GF-D8 (cell line): ENCODE results near the gene HCAR3.
"Not testable (repeated sequence)": the region's sequence is repeated elsewhere in the genome, so short reads cannot be mapped to it uniquely, and the experiment has no call there.

Experiments used
- DNase-seq: peaks from one replicate; lab custom pipeline; 2025; lab: John Stamatoyannopoulos, UW

HCAR3 gene

DNA sequence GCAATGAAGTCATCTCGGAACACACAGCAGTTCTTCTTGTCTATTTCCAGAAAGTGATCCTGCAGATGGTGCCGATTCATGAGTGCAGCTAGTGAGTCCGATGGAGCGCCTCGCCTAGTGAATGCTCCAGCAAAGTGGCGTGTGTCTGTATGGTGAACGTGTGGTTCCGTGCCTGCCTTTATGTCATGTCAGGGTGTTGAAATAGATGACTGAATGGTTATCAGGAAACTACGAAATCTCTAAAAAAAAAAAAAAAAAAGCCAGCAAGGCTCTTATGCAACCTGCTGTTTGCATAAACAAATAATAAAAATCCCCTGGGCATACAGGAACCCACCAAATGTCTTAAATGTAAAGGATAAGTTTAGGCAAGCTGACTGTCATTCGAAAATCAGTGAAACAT lies at the start of gene HCAR3:
Gene HCAR3, minus strand, starts transcription at position 154 of the 400 bp plus-strand sequence. Its CDS starts 74 bp downstream, at position 80.
- DNase-seq, result peak; percentile 2

DNA sequence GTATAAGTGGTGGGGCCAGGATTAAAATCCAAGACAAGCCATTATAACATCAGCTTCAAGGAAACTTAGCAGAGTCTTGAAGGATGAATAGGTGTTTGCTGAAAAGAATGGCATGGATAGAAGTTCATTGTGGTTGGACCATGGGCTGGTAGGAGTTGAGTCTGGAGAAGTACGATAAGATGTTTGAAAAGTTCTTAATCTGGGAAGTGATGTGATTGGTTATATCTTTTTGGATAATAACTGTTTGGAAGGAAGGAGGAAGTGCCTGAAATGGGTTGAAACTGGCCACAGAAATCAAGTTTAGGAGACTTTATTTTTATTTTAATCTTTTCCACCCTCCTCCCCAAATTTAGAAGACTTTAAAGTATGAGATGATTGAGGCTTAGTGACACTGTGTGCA lies 41.0 kb upstream of the HCAR3 start:
- DNase-seq, result no peak

DNA sequence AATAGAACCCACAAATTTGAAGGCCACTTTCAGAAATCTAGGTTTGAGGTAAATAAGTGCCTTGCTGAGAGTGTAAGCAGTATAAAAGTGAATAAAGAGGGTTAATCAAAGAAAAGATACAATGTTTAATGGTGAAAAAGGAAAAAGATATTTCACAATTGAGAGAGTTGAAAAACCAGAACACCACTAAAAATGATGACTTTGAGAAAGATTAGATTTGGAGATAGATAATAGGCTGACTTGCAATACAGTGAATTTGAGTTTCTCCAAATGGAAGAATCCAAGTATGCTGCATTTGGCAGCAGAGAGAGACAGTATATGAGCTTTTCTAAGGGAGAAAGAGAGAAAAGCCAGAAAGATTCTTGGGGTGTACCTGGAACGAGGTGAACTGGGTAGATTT lies 38.2 kb upstream of the HCAR3 start:
- no peak for DNase-seq

DNA sequence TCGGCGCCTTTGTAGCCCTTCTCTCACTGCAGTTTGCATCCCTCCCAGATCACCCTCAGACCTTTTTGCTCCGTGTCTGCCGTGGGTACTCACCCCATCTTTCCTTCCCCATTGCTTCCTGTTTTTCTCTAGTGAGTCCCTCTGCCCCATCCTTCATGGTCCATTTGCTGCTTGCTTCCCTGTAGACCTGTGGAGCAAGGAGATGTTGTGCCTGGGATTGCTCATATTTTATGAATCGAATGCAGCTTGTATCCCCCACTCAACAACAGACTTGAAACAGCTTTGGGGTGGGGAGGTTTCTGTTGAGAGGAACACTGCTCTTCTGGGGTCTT lies 36.7 kb upstream of the HCAR3 start:
- DNase-seq, result no peak

DNA sequence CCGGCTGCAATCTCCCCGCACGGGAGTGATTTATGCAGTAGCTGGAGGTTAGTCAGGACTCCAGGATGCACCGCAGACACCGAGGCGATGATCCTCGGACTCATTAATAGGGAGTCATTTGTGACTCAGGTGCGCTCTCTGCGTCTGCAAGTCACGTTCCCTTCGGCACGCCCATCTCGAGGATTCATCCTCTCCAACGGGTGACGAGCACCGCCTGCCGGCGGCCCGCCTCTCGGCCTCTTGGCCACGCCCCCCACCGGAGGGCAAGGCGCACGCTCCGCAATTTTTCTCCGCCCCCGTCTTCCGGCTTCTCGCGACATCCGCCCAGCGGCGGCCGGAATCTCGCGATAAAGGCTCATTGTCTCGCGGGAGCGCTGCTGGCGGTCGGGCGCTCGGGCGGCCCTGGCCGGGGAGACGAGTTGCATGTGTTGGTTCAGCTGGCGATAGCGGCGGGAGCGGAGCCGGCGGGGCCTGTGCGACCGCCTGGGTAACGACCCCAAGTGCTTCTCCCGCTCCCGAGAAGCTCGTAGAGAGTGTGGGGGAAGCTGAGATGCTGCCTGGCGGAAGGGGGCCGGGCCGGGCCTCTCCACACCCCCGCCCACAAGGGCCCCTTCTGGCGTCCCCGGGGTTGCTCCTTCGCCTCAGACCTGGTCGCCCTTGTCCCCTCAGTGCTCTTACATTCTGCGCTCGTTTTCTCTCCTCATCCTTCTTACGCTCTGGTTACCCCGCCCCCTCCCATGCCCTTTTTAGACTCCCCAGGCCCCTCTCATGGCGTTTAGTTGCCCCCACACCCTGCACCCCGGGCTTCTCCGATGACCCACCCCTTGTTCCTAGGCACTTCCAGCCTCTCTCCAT lies 36.1 kb upstream of the HCAR3 start, which contains the start of gene DENR:
Gene DENR, plus strand, starts transcription at position 361 of the 855 bp plus-strand sequence. CDS start 878 bp downstream, outside the sequence.
- peak; percentile 86 for DNase-seq

DNA sequence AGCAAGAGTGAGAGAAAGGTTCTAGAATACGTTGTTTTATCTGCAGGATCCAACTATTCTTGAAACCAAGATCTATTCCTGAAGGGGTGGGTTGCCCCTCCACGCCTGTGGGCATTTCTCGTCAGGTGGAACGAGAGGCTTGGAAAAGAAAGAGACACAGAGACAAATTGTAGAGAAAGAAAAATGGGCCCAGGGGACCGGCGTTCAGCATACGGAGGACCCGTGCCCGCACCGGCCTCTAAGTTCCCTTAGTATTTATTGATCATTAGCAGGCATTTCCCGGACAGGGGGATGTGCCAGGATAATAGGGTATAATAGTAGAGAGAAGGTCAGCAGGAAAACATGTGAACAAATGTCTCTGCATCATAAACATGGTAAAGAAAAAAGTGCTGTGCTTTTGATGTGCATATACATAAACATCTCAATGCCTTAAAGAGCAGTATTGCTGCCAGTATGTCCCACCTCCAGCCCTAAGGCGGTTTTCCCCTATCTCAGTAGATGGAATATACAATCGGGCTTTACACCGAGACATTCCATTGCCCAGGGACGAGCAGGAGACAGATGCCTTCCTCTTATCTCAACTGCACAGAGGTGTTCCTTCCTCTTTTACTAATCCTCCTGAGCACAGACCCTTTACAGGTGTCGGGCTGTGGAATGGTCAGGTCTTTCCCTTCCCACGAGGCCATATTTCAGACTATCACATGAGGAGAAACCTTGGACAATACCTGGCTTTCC lies 34.3 kb upstream of the HCAR3 start:
- not testable (repeated sequence) for DNase-seq

DNA sequence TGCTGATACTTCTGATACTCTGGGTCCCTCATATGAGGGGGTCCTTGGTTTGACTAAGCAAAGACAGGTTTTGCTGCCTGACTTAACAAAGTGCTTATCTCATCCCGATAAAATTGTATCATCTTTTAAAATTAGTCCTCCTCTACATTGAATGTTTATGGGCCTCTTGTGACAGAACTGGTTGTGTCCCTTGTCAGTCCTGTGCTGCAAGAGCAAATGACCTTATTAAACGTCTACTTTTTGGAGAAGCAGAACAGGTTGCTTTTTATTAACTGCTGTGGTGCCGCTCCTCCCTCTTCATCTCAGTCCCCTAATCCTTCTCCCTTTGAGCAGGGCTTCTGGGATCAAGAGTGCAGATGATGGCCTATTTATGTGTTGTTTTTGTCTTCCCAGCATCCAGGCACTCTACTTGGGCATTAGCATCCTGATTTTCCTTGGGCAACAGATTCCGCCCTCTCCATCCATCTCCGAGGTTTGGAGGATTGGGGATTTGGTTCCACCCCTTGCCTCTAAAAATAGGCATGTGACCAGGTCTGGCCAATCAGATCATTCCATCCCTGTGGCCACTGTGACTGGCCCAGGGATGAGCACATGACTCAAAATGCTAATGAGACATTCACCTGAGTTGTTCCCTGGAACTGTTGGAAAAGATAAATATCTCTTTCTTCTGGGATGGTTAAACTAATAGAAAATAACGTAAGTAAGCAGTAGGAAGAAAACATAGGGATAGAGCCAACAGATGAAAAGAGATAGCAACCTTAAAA lies 33.1 kb upstream of the HCAR3 start:
- no peak for DNase-seq

DNA sequence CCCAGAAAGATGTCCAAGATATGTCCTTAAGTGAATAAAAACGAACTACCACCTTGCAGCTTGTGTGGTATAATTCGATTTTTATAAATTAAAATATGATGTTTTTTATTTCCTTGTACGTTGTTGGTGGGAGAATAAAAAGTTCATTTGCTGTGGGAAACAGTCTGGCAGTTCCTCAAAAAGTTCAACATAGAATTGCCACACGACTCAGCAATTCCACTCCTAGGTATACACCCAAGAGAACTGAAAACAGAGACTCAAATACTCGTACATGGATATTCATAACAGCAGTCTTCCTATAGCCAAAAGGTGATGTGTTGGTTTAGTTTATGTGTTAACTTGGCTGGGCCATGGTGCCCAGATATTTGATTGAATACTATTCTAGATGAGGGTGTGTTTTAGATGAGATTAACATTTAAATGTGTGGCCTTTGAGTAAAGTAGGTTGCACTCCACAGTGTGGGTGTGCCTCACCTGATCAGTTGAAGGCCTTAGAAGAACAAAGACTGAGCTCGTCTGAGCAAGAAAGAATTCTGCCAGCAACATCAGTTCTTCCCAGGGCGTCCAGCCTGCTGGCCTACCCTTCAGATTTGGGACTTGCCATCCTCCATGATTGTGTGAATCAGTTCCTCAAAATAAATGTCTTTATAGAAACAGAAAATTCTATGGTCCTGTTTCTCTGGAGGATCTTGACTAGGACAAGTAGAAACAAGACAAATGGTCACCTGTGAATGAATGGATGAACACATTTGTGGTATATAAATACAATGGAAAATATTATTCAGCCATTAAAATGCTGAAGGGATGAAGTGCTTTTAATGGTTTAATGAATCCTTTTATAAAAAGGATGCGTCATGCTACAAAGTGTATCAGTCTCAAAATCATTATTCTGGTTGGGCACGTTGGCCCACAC lies 30.9 kb upstream of the HCAR3 start:
- DNase-seq, result no peak

DNA sequence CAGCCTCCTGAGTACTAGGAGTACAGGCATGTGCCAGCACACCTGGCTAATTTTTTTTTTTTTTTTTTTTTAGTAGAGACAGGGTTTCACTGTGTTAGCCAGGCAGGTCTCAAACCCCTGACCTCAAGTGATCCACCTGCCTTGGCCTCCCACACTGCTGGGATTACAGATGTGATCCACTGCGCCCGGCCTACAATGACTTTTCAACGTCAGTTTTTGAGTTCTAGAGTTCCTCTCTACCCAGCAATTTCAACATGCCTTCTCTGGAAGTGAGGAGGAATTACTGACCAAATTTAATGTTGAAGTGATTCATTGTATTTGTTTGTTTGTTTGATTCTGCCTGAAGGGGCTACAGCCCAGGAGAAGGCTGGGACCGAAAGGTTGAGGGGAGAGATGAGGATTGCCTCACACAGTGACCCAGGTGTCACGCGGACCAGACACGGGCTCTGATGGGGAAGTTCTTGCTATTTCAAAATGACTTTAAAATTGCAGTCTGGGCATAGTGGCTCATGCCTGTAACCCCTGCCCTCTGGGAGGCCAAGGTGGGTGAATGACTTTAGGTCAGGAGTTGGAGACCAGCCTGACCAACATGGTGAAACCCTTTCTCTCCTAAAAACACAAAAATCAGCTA lies 27.4 kb upstream of the HCAR3 start:
- peak; percentile 28 for DNase-seq

DNA sequence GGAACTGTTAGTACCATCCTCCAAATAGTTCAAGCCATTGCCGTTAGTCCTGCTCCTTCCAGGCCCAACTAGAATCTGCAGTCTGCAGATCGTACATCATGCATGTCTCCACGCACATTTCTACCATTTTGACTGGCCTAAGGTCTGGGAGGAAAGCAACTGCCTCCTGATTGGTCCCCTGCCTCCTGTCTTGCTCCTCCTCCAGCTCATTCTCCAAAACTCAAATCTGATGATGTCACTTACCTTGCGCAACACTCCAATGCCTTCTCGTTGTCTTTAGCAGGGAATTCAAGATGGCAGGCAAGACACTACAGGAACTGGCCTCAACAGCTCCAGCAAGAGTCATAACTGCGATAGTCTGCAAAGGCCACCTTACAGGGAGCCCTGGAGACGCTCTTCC lies 23.7 kb upstream of the HCAR3 start:
- DNase-seq, result no peak

DNA sequence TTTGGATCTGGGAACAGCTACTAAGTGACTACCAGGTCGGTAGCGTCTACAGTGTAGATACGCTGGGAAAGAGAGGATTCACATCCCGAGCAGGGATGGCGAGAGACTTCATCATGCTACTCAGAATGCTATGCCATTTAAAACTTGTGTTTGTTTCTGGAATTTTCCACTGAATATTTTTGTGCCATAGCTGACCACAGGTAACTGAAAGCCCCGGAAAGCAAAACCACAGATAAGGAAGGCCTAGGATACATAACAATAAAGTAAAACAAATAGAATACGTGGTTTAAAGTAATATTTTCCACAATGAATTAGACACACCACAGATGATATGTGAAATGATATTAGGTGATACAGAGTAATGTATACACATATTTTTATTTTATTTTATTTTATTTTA lies 22.0 kb upstream of the HCAR3 start:
- peak; percentile 31 for DNase-seq

DNA sequence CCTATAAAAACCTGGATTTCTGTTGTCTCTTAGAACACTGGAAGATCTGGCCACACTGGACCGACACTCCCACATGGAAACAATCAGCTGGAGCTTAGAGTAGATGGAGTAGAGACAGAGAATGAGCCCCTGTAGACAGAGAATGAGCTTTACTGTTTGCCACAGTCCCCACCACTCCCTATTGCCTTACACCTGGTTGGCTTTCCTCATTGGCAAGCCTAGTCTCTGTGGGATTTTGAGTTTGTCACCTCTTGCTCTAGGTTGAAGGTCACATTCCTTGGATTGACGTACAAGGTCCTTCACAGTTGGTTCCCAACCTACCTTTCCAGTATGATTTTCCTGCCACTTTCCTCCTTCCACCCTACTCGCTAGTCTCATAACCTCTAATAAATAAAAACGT lies 16.0 kb upstream of the HCAR3 start:
- DNase-seq, result no peak

DNA sequence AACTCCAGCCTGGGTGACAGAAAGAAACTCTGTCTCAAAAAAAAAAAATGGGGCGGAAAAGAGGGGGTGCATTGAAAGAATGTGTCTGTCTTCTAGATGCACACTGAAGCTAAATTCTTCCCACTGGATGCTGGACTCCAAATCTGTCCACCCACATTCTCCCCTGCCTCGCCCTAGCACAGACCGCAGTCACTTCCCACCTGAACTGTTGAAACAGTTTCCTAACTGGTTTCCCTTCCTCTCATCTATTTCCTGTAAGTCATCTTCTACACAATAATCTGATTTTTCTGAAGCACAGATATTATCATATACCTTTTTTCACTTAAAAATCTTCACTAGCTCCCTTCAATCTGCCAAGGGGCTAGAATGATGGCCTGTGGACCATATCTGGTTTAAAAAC lies 15.6 kb upstream of the HCAR3 start:
- DNase-seq, result no peak

DNA sequence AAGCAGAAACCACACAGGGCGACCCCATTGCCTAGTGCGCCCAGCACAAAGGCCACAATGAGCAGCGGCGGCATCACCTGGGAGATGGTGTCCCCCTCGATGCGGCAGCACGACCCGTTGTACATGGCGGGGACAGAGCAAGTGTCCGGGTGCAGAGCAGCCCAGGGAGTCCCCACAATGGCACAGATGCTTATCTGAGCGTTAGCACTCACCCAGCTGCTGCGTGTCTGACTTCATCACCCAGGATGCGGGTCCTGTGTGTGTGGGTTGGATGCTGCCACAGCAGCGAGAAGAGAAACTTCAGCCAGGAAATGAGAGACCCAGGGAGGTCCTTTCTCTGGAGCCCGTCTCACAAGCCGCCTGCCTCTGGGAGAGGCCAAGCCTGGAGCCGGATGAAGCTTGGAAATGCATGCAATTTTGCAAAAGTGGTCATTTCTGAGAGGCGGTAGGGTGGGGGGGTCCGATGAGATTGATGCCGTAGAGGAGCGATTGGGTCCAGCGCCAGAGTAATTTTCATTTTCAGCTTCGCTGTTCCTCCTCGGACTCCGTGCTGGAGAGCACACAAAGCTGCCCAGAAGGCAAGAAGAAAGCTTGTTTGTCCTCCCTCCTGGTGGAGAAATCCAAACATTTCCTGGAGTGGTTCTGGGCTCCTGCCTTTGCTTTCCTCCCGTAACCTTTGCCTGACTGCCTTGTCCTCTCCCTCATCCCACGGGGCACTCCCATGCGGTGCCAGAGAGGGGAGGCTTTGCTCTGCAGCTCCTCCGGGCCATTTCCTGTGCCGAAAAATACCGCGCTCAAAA lies 13.8 kb upstream of the HCAR3 start, which contains the start of gene HCAR1:
Gene HCAR1, minus strand, starts transcription at position 630 of the 800 bp plus-strand sequence. Its CDS starts 505 bp downstream, at position 125.
- no peak for DNase-seq

DNA sequence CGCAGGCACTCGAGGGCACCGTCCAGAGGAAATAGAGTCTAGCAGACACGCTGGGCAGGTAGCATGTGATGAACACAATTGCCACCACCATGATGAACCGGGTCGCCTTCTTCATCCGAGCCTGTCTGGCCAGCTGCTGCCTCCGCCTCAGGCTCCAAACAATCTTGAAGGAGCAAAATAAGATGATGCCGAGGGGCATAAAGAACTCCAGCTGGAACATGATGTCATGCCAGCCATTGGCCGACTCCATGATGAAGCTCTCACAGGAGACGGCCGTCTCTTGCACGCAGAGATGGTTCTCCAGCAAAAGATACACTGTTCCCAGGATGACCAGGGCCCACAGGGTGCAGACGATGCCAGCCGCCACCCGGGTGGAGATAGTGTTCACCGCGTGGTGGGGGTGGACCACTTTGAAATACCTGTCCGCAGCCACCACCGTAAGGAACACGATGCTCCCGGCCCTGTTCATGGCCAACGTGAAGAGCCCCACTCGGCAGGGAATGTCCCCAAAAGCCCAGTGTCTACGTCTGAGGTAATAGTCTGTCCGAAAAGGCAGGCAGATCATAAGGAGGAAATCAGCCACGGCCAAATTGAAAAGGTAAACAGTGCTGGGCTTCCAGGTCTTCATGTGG lies 13.1 kb upstream of the HCAR3 start:
- DNase-seq, result no peak

DNA sequence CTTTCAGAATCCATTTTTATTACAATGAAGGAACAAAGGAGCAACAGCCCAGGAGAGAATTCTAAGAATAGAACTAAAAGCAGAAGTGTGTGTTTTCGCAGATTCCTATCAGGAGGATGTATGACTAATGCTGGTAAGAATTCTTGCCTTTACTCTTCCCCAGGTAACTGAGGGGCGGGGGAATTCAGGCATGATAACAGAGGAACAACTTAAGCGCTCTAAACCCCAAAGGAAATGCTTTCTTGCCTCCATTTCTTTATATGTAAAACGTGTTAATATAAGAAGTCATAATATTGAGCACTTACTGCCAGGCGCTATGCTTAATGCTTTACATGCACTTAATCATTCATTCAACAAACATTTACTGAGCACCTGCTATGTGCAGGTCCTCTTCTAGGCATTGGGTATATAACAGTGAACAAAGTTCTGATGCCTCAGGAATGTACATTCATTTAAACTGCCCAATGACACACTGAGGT lies 9.5 kb upstream of the HCAR3 start:
- DNase-seq, result peak; percentile 73

DNA sequence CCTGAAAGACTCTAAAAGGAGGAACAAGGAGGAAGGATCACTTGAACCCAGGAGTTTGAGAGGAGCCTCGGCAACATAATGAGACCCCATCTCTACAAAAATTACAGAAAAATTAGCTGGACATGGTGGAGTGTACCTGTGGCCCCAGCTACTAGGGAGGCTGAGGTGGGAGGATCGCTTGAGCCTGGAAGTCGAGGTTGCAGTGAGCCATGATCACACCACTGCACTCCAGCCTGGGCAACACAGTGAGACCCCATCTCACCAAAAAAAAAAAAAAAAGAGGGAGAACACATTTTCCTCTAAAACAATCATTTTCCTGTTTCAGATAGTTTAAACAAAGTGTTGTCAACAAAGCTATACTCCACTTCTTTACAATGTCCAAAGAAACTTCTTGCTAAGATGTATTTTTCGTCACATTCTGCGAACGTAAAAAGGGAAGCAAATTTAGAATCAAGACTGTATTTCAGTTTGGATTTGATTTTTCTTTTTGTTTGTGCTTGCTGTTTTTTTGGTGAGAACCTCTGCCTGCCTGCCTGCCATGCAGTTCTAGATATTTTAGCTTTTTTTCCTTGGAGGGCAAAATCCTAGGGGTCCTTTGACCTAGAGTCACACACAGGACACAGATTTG lies 9.0 kb upstream of the HCAR3 start:
- no peak for DNase-seq

DNA sequence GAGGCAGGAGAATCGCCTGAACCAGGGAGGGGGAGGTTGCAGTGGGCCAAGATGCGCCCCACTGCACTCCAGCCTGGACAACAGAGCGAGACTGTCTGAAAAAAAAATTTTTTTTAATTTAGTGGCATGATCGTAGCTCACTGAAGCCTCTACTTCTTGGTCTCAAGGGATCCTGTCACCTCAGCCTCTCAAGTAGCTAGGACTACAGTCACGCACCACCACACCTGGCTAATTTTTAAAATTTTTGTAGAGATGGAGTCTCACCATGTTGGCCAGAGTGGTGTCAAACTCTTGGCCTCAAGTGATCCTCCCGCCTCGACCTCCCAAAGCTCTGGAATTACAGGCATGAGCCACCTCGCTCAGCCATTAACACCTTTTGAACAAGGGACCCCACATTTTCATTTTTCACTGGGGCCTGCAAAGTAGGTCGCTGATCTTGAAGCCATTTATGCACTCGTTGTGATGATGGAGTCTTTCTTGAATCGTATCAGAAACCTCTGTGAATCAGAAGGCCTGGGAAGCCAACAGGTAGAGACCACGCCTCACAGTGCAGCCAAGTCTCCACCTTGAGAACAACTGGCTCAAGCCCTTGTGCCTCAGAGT lies 8.1 kb upstream of the HCAR3 start:
- no peak for DNase-seq
